ENCODE results near the gene HSD17B1. TPM values are rescaled to one million over a fixed set of nuclear protein-coding genes. Genes with fewer than 3 reads are reported as not detected.

Gene HSD17B1
- total and polyA plus RNA-seq, 2 of the 13 experiments (the other 11 are each of a cell fraction or from before 2014, with no cell fraction given) = 0.54 to 0.93 TPM

GRCh38 chr17:42530952-42531454 is 21.7 kb upstream of the HSD17B1 start (continued):
- TF ChIP-seq KIAA2018 (CRISPR knock-in tag; IDR thresholded peaks at IDR 0.05; ENCODE audit: borderline replicate concordance) = no peak
- TF ChIP-seq HMG20A (CRISPR knock-in tag; IDR thresholded peaks at IDR 0.05; ENCODE audit: borderline replicate concordance) = peak; percentile 91; the same call in 1 of the 2 replicates
- no peak for TF ChIP-seq ZFP36L2 (CRISPR knock-in tag; IDR thresholded peaks at IDR 0.05)
- TF ChIP-seq ARID5B (CRISPR knock-in tag; IDR thresholded peaks at IDR 0.05) = peak; percentile 96
- TF ChIP-seq AHR (CRISPR knock-in tag; IDR thresholded peaks at IDR 0.05) = peak; percentile 12; the same call in 1 of the 2 replicates
- no peak for TF ChIP-seq ZNF20 (CRISPR knock-in tag; IDR thresholded peaks at IDR 0.05)
- no peak for TF ChIP-seq ZFP62 (CRISPR knock-in tag; IDR thresholded peaks at IDR 0.05)
- peak; percentile 33; the same call in 1 of the 2 replicates for TF ChIP-seq ZBTB20 (CRISPR knock-in tag; IDR thresholded peaks at IDR 0.05; ENCODE audit: borderline replicate concordance, low read depth)
- no peak for TF ChIP-seq HBP1 (CRISPR knock-in tag; IDR thresholded peaks at IDR 0.05; ENCODE audit: low read depth)
- TF ChIP-seq ZMYM4 (CRISPR knock-in tag; IDR thresholded peaks at IDR 0.05) = peak; percentile 51
- no peak; the same call in 1 of the 2 replicates for TF ChIP-seq RFX3 (CRISPR knock-in tag; IDR thresholded peaks at IDR 0.05)
- TF ChIP-seq KDM2A (CRISPR knock-in tag; IDR thresholded peaks at IDR 0.05; ENCODE audit: borderline replicate concordance, low read depth) = peak; percentile 80
- no peak for TF ChIP-seq FOXM1 (CRISPR knock-in tag; IDR thresholded peaks at IDR 0.05)
- TF ChIP-seq SMYD3 (CRISPR knock-in tag; IDR thresholded peaks at IDR 0.05) = no peak
- TF ChIP-seq ZNF383 (CRISPR knock-in tag; IDR thresholded peaks at IDR 0.05; ENCODE audit: borderline replicate concordance) = no peak
